H9 (cell line): Measurements from ENCODE around the gene DAAM2. TPM values are rescaled to one million over a fixed set of nuclear protein-coding genes. Genes with fewer than 3 reads are reported as not detected.
A peak's percentile ranks its signal among the peaks of the same experiment; 100 is the strongest.

Experiments
- DNase-seq: peaks from one replicate; pipeline ENCODE4 v3.0.0-alpha.2; 2017
- H2AFZ ChIP-seq: one replicate; pipeline ENCODE4 v1.6.1; 2013; ENCODE audit warnings: mild to moderate bottlenecking, low read length, control low read depth, moderate library complexity
- H2AK5ac ChIP-seq: 2 replicates; pipeline ENCODE4 v1.6.1; 2013; ENCODE audit warnings: low read length, control low read depth, mixed read lengths; ENCODE audit not compliant: insufficient read length
- H2BK120ac ChIP-seq: one replicate; pipeline ENCODE4 v1.6.1; 2013; ENCODE audit warnings: low read depth, mild to moderate bottlenecking, low read length, control low read depth, inconsistent platforms; ENCODE audit not compliant: poor library complexity, severe bottlenecking
- H2BK12ac ChIP-seq: 2 replicates; pipeline ENCODE4 v1.6.1; 2013; ENCODE audit warnings: low read length, control low read depth, mixed read lengths, low read depth; ENCODE audit not compliant: insufficient read length
- H2BK15ac ChIP-seq: 2 replicates; pipeline ENCODE4 v1.6.1; 2013; ENCODE audit warnings: low read depth, low read length, control low read depth
- H2BK20ac ChIP-seq: one replicate; pipeline ENCODE4 v1.6.1; 2013; ENCODE audit warnings: low read depth, mild to moderate bottlenecking, low read length, control low read depth, inconsistent platforms; ENCODE audit not compliant: poor library complexity, severe bottlenecking
- H2BK5ac ChIP-seq: 2 replicates; pipeline ENCODE4 v1.6.1; 2013; ENCODE audit warnings: low read length, control low read depth, mixed read lengths; ENCODE audit not compliant: insufficient read length
- H3K14ac ChIP-seq: 2 replicates; pipeline ENCODE4 v1.6.1; 2013; ENCODE audit warnings: low read length, control low read depth; ENCODE audit not compliant: insufficient read depth
- H3K18ac ChIP-seq: 2 replicates; pipeline ENCODE4 v1.6.1; 2013; ENCODE audit warnings: low read depth, mild to moderate bottlenecking, mixed read lengths, low read length, control low read depth; ENCODE audit not compliant: insufficient read length
- H3K23ac ChIP-seq: 2 replicates; pipeline ENCODE4 v1.6.1; 2013; ENCODE audit warnings: low read length, control low read depth, mixed read lengths, low read depth; ENCODE audit not compliant: insufficient read length
- H3K23me2 ChIP-seq: 2 replicates; pipeline ENCODE4 v1.6.1; 2013; ENCODE audit warnings: low read depth, mild to moderate bottlenecking, mixed read lengths, low read length, control low read depth; ENCODE audit not compliant: insufficient read length, poor library complexity, severe bottlenecking
- H3K27ac ChIP-seq: 2 replicates; pipeline ENCODE4 v1.5.1; 2013; ENCODE audit warnings: low read length, control low read depth, mixed read lengths, low read depth; ENCODE audit not compliant: insufficient read length
- H3K27me3 ChIP-seq: 2 replicates; pipeline ENCODE4 v1.6.1; 2013; ENCODE audit warnings: low read length, control low read depth, inconsistent platforms; ENCODE audit not compliant: insufficient read depth
- H3K4ac ChIP-seq: 2 replicates; pipeline ENCODE4 v1.6.1; 2013; ENCODE audit warnings: low read depth, mild to moderate bottlenecking, control low read depth, inconsistent platforms, low read length, moderate library complexity
- H3K4me1 ChIP-seq: 2 replicates; pipeline ENCODE4 v1.6.1; 2013; ENCODE audit warnings: low read length, control low read depth, inconsistent platforms; ENCODE audit not compliant: insufficient read depth
- H3K4me2 ChIP-seq: 2 replicates; pipeline ENCODE4 v1.6.1; 2013; ENCODE audit warnings: low read length, control low read depth, mixed read lengths; ENCODE audit not compliant: insufficient read length, insufficient read depth
- H3K56ac ChIP-seq: 2 replicates; pipeline ENCODE4 v1.6.1; 2013; ENCODE audit warnings: low read depth, mild to moderate bottlenecking, mixed read lengths, low read length, control low read depth; ENCODE audit not compliant: insufficient read length
- H3K79me1 ChIP-seq: 2 replicates; pipeline ENCODE4 v1.6.1; 2013; ENCODE audit warnings: low read depth, mild to moderate bottlenecking, moderate library complexity, low read length, control low read depth, inconsistent platforms; ENCODE audit not compliant: insufficient read depth, poor library complexity, severe bottlenecking
- H3K79me2 ChIP-seq: 2 replicates; pipeline ENCODE4 v1.6.1; 2013; ENCODE audit warnings: low read length, control low read depth, inconsistent platforms; ENCODE audit not compliant: insufficient read depth
- H3K9ac ChIP-seq: 2 replicates; pipeline ENCODE4 v1.6.1; 2013; ENCODE audit warnings: low read length, control low read depth, mixed read lengths; ENCODE audit not compliant: insufficient read length; ENCODE audit errors: extremely low read depth
- H3K9me3 ChIP-seq: one replicate; pipeline ENCODE4 v1.6.1; 2013; ENCODE audit warnings: low read depth, low read length, inconsistent platforms; ENCODE audit not compliant: control insufficient read depth
- H3T11ph ChIP-seq: one replicate; pipeline ENCODE4 v1.6.1; 2013; ENCODE audit warnings: mild to moderate bottlenecking, low read length, control low read depth, inconsistent platforms
- H4K20me1 ChIP-seq: one replicate; pipeline ENCODE4 v1.6.1; 2013; ENCODE audit not compliant: control insufficient read depth, insufficient read length, insufficient read depth
- H4K5ac ChIP-seq: 2 replicates; pipeline ENCODE4 v1.6.1; 2013; ENCODE audit warnings: low read depth, mild to moderate bottlenecking, mixed read lengths, low read length, control low read depth; ENCODE audit not compliant: insufficient read length
- H4K8ac ChIP-seq: replicated peaks from 2 replicates; pipeline ENCODE4 v1.6.1; 2013; ENCODE audit warnings: low read length, control low read depth, mixed read lengths, low read depth; ENCODE audit not compliant: insufficient read length
- H4K91ac ChIP-seq: 2 replicates; pipeline ENCODE4 v1.6.1; 2013; ENCODE audit warnings: low read depth, mild to moderate bottlenecking, moderate library complexity, mixed read lengths, low read length, control low read depth; ENCODE audit not compliant: insufficient read length
- H3K27ac Mint-ChIP-seq, 3 experiments: 2 replicates in 2 of 3; 3 replicates in 1 of 3; pipeline ENCODE4 v1.8.0; 2020 to 2021; ENCODE audit warnings: mixed read lengths in 3 of 3, mild to moderate bottlenecking in 1 of 3, moderate library complexity in 1 of 3
- H3K27me3 Mint-ChIP-seq: 2 replicates; pipeline ENCODE4 v1.8.0; 2021; ENCODE audit warnings: low read depth, mild to moderate bottlenecking, moderate library complexity, mixed read lengths
- H3K36me3 Mint-ChIP-seq, 3 experiments: 2 replicates in 2 of 3; 3 replicates in 1 of 3; pipeline ENCODE4 v1.8.0; 2020 to 2021; ENCODE audit warnings: low read depth in 3 of 3, mixed read lengths in 3 of 3; ENCODE audit not compliant: insufficient read depth in 1 of 3
- H3K4me1 Mint-ChIP-seq, 2 experiments: 2 replicates each; pipeline ENCODE4 v1.8.0; 2020; ENCODE audit warnings: mixed read lengths in 2 of 2
- H3K4me3 Mint-ChIP-seq, 2 experiments: 2 replicates in 1 of 2; 3 replicates in 1 of 2; pipeline ENCODE4 v1.8.0; 2020 to 2021; ENCODE audit warnings: mild to moderate bottlenecking in 2 of 2, mixed read lengths in 2 of 2, moderate library complexity in 1 of 2
- H3K9me3 Mint-ChIP-seq, 2 experiments: 2 replicates in 1 of 2; 3 replicates in 1 of 2; pipeline ENCODE4 v1.8.0; 2020; ENCODE audit warnings: mild to moderate bottlenecking in 2 of 2, mixed read lengths in 2 of 2, moderate library complexity in 1 of 2
- WGBS: extraction: QIAGEN DNeasy Blood & Tissue Kit; methylation state at CpG from one replicate; pipeline ENCODE4 v1.1.7; 2013; ENCODE audit warnings: missing lambda C conversion rate, low lambda C conversion rate, mixed read lengths; ENCODE audit not compliant: insufficient read length; ENCODE audit errors: extremely low coverage; 5-methylcytosine and 5-hydroxymethylcytosine counted together
- total RNA-seq: library from RNA; stranded (reverse); gene quantifications from 2 replicates; pipeline ENCODE4 v1.2.1, GENCODE V29; 2021
- TF ChIP-seq, protein P1 (sequence below): fragments of 200-600 bp; sonication (generic); conservative IDR thresholded peaks from 3 replicates; pipeline ENCODE4 v1.8.0; 2021; ENCODE audit warnings: antibody characterized with exemption, mild to moderate bottlenecking

The DAAM2 gene
- total RNA-seq, 1 experiment from 2014 or later: 1.1 TPM

DNA sequence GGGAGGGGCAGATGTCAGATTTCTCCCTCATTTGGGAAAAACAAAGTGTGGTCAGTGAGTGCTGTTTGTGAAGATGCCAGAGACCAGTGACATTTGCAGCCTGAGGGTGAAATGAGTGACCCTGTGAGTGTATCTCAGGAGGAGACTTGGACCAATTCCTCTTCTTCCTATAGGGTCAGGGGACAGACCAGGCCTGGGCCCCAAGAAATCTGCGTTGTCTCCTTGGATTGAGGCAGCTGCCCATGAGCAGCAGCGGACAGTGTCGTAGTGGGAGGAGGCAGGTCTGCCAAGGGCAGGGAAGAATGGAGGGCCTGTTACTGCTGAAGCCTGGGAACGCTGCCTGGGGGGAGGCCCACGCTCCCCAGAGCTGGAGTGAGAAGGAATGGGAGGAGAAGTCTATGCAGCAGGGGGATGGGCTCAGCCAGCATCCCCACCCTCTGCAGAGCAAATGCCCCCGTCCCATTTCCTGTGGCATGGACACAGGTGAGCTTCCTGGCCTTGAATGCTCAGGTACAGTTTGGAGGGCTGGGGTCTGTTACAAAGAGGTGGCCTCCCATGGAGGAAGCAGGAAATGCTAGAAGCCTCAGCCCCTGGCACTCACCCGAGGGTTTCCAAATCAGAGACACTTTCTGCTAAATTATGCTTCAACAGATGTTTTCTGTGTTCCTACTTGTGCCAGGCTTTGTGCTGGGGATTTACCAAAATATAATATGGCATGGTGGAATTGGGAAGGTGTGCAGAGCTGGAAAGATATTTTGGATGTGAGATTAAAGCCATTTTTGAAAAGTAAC is 29.8 kb downstream of the DAAM2 start:
- no peaks in the 10 kb centered on the region for H3K79me1 ChIP-seq
- H3K9ac ChIP-seq: no peak overlapping the region
- no peak for DNase-seq
- no peak overlapping the region for H3T11ph ChIP-seq
- no peaks in the 10 kb centered on the region for H3K79me2 ChIP-seq
- no peaks in the 10 kb centered on the region for H3K9me3 ChIP-seq
- H2BK5ac ChIP-seq: no peak overlapping the region
- no peak overlapping the region for H2AFZ ChIP-seq
- no peak overlapping the region for H2BK15ac ChIP-seq
- H4K5ac ChIP-seq: no peak overlapping the region
- Mint-ChIP-seq H3K4me3 (peak overlapping the region in 1 of 2 experiments; percentile 34; a peak in 2 of 5 replicates), H3K4me1 (peaks cover 23 to 41% of the 10 kb centered on the region in 2 experiments), H3K27ac (no peak overlapping the region; a peak in 1 of 7 replicates), H3K36me3 (no peaks in the 10 kb centered on the region), H3K9me3 (no peaks in the 10 kb centered on the region), H3K27me3 (peaks cover 13% of the 10 kb centered on the region)
- no peak overlapping the region for H3K4me2 ChIP-seq
- no peak overlapping the region for H3K27ac ChIP-seq
- no peak overlapping the region for H2AK5ac ChIP-seq
- no peak overlapping the region for H4K8ac ChIP-seq
- no peak overlapping the region for H3K18ac ChIP-seq
- no peak overlapping the region for H4K91ac ChIP-seq
- H2BK120ac ChIP-seq: no peak overlapping the region
- H3K23me2 ChIP-seq: no peaks in the 10 kb centered on the region
- H2BK20ac ChIP-seq: no peak overlapping the region
- no peak overlapping the region for H3K23ac ChIP-seq
- H3K27me3 ChIP-seq: no peaks in the 10 kb centered on the region
- no CpG with 5 or more reads among the region's 7 CpGs for WGBS
- H4K20me1 ChIP-seq: no peaks in the 10 kb centered on the region
- TF ChIP-seq, protein P1, sequence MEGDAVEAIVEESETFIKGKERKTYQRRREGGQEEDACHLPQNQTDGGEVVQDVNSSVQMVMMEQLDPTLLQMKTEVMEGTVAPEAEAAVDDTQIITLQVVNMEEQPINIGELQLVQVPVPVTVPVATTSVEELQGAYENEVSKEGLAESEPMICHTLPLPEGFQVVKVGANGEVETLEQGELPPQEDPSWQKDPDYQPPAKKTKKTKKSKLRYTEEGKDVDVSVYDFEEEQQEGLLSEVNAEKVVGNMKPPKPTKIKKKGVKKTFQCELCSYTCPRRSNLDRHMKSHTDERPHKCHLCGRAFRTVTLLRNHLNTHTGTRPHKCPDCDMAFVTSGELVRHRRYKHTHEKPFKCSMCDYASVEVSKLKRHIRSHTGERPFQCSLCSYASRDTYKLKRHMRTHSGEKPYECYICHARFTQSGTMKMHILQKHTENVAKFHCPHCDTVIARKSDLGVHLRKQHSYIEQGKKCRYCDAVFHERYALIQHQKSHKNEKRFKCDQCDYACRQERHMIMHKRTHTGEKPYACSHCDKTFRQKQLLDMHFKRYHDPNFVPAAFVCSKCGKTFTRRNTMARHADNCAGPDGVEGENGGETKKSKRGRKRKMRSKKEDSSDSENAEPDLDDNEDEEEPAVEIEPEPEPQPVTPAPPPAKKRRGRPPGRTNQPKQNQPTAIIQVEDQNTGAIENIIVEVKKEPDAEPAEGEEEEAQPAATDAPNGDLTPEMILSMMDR: no peak
- no peak overlapping the region for H3K14ac ChIP-seq
- H2BK12ac ChIP-seq: no peak overlapping the region
- no peak overlapping the region for H3K4ac ChIP-seq
- H3K4me1 ChIP-seq: peaks cover 3% of the 10 kb centered on the region
- H3K56ac ChIP-seq: no peak overlapping the region
